Measurements from ENCODE around the gene TALDO1. TPM values are rescaled to one million over a fixed set of nuclear protein-coding genes. Genes with fewer than 3 reads are reported as not detected.
A peak's percentile ranks its signal among the peaks of the same experiment; 100 is the strongest.

The TALDO1 gene
- total and polyA plus RNA-seq, 4 donors, result 72.5 to 181 (median 128) TPM

DNA sequence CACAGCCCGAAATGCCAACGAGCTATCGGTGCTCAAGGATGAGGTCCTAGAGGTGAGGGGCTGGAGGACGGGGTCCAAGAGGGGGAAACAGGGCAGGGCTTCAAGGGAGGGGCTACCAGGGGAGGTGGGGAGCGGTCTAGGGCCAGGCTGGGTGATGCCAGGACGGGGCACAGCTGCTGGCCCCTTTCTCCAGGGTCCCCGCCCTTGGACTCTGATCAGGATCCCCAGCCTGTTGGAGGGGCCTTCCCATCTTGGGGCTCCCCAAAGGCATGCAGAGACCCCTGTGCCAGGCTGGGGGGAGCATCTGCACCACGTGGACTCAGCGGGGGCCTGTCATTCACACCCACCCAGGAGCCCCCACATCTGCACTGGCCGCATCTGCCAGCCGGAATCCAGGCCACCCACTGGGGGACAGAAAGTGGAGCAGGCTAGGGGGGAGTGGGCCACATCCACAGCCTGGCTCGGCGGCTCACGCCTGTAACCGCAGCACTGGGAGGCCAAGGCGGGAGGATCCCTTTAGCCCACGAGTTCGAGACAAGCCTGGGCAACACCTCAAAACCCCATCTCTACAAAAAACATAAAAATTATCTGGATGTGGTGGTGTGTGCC is 22.4 kb upstream of the TALDO1 start:
- no peak overlapping the region for H3K9ac ChIP-seq (ENCODE audit: low read depth in 1 of 2, low read length in 2 of 2)
- no peak overlapping the region for H3K27ac ChIP-seq (ENCODE audit: low read depth in 1 of 2, low read length in 2 of 2)
- peaks cover 0 to 19% (median 7%) of the 10 kb centered on the region in 4 donors for H3K4me1 ChIP-seq (ENCODE audit: control insufficient read depth in 4 of 4, insufficient read depth in 4 of 4, low read length in 3 of 4)
- TF ChIP-seq RAD21 (IDR thresholded peaks at IDR 0.05), result no peak
- TF ChIP-seq, protein P1, sequence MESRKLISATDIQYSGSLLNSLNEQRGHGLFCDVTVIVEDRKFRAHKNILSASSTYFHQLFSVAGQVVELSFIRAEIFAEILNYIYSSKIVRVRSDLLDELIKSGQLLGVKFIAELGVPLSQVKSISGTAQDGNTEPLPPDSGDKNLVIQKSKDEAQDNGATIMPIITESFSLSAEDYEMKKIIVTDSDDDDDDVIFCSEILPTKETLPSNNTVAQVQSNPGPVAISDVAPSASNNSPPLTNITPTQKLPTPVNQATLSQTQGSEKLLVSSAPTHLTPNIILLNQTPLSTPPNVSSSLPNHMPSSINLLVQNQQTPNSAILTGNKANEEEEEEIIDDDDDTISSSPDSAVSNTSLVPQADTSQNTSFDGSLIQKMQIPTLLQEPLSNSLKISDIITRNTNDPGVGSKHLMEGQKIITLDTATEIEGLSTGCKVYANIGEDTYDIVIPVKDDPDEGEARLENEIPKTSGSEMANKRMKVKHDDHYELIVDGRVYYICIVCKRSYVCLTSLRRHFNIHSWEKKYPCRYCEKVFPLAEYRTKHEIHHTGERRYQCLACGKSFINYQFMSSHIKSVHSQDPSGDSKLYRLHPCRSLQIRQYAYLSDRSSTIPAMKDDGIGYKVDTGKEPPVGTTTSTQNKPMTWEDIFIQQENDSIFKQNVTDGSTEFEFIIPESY (IDR thresholded peaks at IDR 0.05), result no peak
- TF ChIP-seq FOXA1 (IDR thresholded peaks at IDR 0.05), result no peak
- TF ChIP-seq YY1 (IDR thresholded peaks at IDR 0.05), result no peak
- TF ChIP-seq, protein P2, sequence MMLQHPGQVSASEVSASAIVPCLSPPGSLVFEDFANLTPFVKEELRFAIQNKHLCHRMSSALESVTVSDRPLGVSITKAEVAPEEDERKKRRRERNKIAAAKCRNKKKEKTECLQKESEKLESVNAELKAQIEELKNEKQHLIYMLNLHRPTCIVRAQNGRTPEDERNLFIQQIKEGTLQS (IDR thresholded peaks at IDR 0.05), result no peak
- no peak for TF ChIP-seq RXRA (IDR thresholded peaks at IDR 0.05)
- 82% methylated on average over 18 of the region's 18 CpGs for WGBS
- peaks cover 2 to 32% (median 16%) of the 10 kb centered on the region in 4 donors for H3K36me3 ChIP-seq (ENCODE audit: control insufficient read depth in 4 of 4, insufficient read depth in 3 of 4, low read depth in 1 of 4, low read length in 3 of 4)
- no peak for DNase-seq (ENCODE audit: low spot score)
- H3K4me3 ChIP-seq (ENCODE audit: low read depth in 1 of 3, low read length in 3 of 3), result no peak overlapping the region
- no peaks in the 10 kb centered on the region for H3K9me3 ChIP-seq (ENCODE audit: control insufficient read depth in 4 of 4, low read length in 3 of 4)
- H3K27me3 ChIP-seq (ENCODE audit: control insufficient read depth in 4 of 4, insufficient read depth in 4 of 4, low read length in 3 of 4), result no peaks in the 10 kb centered on the region

DNA sequence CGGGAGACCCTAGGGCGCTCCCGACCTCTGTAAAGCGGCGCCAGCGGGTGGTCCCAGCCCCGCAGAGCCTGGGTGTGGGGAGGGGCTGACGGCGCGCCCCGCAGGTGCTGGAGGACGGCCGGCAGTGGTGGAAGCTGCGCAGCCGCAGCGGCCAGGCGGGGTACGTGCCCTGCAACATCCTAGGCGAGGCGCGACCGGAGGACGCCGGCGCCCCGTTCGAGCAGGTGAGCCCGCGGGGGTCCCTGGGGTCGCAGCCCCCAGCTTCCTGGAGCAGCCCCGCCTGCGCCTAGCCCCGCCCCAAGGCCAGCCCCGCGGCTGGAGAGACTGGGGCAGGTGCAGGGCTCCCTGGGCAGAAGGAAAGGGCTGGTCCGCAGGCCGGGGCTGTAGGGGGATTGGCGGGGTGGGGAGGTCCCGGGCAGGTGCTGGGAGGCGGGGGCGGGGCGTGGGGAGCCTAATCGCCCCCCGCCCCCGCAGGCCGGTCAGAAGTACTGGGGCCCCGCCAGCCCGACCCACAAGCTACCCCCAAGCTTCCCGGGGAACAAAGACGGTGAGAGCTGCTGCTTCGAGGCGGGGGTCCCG is 21.6 kb upstream of the TALDO1 start:
- Histone ChIP-seq H3K4me3 (ENCODE audit: low read depth in 1 of 3, low read length in 3 of 3) (peak overlapping the region in 1 of 3 donors; percentile 16), H3K9me3 (ENCODE audit: control insufficient read depth in 4 of 4, low read length in 3 of 4) (no peaks in the 10 kb centered on the region), H3K4me1 (ENCODE audit: control insufficient read depth in 4 of 4, insufficient read depth in 4 of 4, low read length in 3 of 4) (peaks cover 0 to 19% (median 7%) of the 10 kb centered on the region in 4 donors), H3K9ac (ENCODE audit: low read depth in 1 of 2, low read length in 2 of 2) (no peak overlapping the region), H3K27me3 (ENCODE audit: control insufficient read depth in 4 of 4, insufficient read depth in 4 of 4, low read length in 3 of 4) (no peaks in the 10 kb centered on the region), H3K36me3 (ENCODE audit: control insufficient read depth in 4 of 4, insufficient read depth in 3 of 4, low read depth in 1 of 4, low read length in 3 of 4) (peaks cover 2 to 28% (median 13%) of the 10 kb centered on the region in 4 donors), H3K27ac (ENCODE audit: low read depth in 1 of 2, low read length in 2 of 2) (no peak overlapping the region)
- no peak for DNase-seq (ENCODE audit: low spot score)
- 52% methylated on average over 53 of the region's 53 CpGs for WGBS
- no peak for TF ChIP-seq RXRA (IDR thresholded peaks at IDR 0.05)
- no peak for TF ChIP-seq NR2F2 (IDR thresholded peaks at IDR 0.05)
- TF ChIP-seq, protein P3, sequence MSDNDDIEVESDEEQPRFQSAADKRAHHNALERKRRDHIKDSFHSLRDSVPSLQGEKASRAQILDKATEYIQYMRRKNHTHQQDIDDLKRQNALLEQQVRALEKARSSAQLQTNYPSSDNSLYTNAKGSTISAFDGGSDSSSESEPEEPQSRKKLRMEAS (IDR thresholded peaks at IDR 0.05), result no peak
- no peak for TF ChIP-seq RAD21 (IDR thresholded peaks at IDR 0.05)
- TF ChIP-seq, protein P2 (IDR thresholded peaks at IDR 0.05), result no peak
- no peak for TF ChIP-seq YY1 (IDR thresholded peaks at IDR 0.05)
- TF ChIP-seq JUND (IDR thresholded peaks at IDR 0.05), result no peak
- no peak for TF ChIP-seq GABPA (IDR thresholded peaks at IDR 0.05 in 1 of 2, conservative IDR thresholded peaks at IDR 0.05 in 1 of 2)
- TF ChIP-seq HNF4G (IDR thresholded peaks at IDR 0.05), result no peak
- TF ChIP-seq, protein P4, sequence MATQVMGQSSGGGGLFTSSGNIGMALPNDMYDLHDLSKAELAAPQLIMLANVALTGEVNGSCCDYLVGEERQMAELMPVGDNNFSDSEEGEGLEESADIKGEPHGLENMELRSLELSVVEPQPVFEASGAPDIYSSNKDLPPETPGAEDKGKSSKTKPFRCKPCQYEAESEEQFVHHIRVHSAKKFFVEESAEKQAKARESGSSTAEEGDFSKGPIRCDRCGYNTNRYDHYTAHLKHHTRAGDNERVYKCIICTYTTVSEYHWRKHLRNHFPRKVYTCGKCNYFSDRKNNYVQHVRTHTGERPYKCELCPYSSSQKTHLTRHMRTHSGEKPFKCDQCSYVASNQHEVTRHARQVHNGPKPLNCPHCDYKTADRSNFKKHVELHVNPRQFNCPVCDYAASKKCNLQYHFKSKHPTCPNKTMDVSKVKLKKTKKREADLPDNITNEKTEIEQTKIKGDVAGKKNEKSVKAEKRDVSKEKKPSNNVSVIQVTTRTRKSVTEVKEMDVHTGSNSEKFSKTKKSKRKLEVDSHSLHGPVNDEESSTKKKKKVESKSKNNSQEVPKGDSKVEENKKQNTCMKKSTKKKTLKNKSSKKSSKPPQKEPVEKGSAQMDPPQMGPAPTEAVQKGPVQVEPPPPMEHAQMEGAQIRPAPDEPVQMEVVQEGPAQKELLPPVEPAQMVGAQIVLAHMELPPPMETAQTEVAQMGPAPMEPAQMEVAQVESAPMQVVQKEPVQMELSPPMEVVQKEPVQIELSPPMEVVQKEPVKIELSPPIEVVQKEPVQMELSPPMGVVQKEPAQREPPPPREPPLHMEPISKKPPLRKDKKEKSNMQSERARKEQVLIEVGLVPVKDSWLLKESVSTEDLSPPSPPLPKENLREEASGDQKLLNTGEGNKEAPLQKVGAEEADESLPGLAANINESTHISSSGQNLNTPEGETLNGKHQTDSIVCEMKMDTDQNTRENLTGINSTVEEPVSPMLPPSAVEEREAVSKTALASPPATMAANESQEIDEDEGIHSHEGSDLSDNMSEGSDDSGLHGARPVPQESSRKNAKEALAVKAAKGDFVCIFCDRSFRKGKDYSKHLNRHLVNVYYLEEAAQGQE (IDR thresholded peaks at IDR 0.05), result no peak
- TF ChIP-seq FOXA2 (IDR thresholded peaks at IDR 0.05), result no peak
- TF ChIP-seq FOXA1 (IDR thresholded peaks at IDR 0.05), result no peak
